Heart right ventricle (tissue), 16 donors: ENCODE results near the gene JUNB. TPM values are rescaled to one million over a fixed set of nuclear protein-coding genes. Genes with fewer than 3 reads are reported as not detected.

Experiments
- ATAC-seq, 8 donors: fragments of 200-7000 bp; cut with Tn5 transposase; one replicate each; pipeline ENCODE4 v1.9.1; 2020; ENCODE audit warnings: mild to moderate bottlenecking in 8 of 8, moderate library complexity in 8 of 8, moderate number of reproducible peaks in 1 of 8
- DNase-seq, 2 donors: peaks; one replicate each; pipeline ENCODE4 v3.0.0-alpha.2; 2020
- H3K27ac ChIP-seq, 10 donors: fragments of 200-600 bp; sonication (generic) in 2 of 10; one replicate each; pipeline versions ENCODE4 v1.5.0 to v1.8.0; 2020 to 2022; ENCODE audit warnings: mild to moderate bottlenecking in 3 of 10
- H3K27me3 ChIP-seq, 7 donors: fragments of 200-600 bp; one replicate each; pipeline ENCODE4 v1.8.0; 2021 to 2022; ENCODE audit warnings: mild to moderate bottlenecking in 2 of 7
- H3K36me3 ChIP-seq, 9 donors: fragments of 200-600 bp; sonication (generic) in 1 of 9; one replicate each; pipeline versions ENCODE4 v1.5.0 to v1.8.0; 2020 to 2022; ENCODE audit warnings: mild to moderate bottlenecking in 2 of 9
- H3K4me1 ChIP-seq, 9 donors: fragments of 200-600 bp; sonication (generic) in 1 of 9; one replicate each; pipeline versions ENCODE4 v1.5.0 to v1.8.0; 2020 to 2022; ENCODE audit warnings: mild to moderate bottlenecking in 4 of 9
- H3K4me3 ChIP-seq, 10 donors: fragments of 200-600 bp; sonication (generic) in 2 of 10; one replicate each; pipeline versions ENCODE4 v1.5.0 to v1.8.0; 2020 to 2022; ENCODE audit warnings: mild to moderate bottlenecking in 7 of 10, moderate library complexity in 2 of 10
- H3K9me3 ChIP-seq, 11 donors: fragments of 200-600 bp in 10 of 11; sonication (generic) in 2 of 11; one replicate each; pipeline versions ENCODE4 v1.5.0 to v1.8.0; 2013 to 2022; ENCODE audit warnings: mild to moderate bottlenecking in 2 of 11, control low read depth in 1 of 11, moderate library complexity in 1 of 11
- CTCF ChIP-seq, 9 donors: fragments of 200-600 bp; sonication (generic) in 2 of 9; IDR thresholded peaks; one replicate each; pipeline versions ENCODE4 v1.5.0 to v1.8.0; 2021 to 2022; ENCODE audit warnings: antibody characterized with exemption in 9 of 9, mild to moderate bottlenecking in 5 of 9, moderate library complexity in 1 of 9
- WGBS, 2 donors: extraction: QIAGEN DNeasy Blood & Tissue Kit; methylation state at CpG; one replicate each; pipeline ENCODE4 v1.1.7; 2013; ENCODE audit warnings: inconsistent platforms in 1 of 2; 5-methylcytosine and 5-hydroxymethylcytosine counted together
- intact Hi-C, 10 donors: fragments of 100-400 bp; cut with DNase I; formaldehyde crosslinking; loops; one replicate each; pipeline versions ENCODE4 v1.11.1 to v1.14.2; 2022
- polyA plus RNA-seq, 2 donors: library from polyadenylated mRNA; stranded (reverse); fragments of 200-250 nt; gene quantifications; one replicate each; pipeline ENCODE4 v1.2.3, GENCODE V29; 2013
- total RNA-seq, 10 donors: library from RNA; stranded (reverse); fragmentation: NEBNext Ultra II Directional in 3 of 10; extraction: Animal tissue kit (Norgen Biotek cat#: 25700) in 3 of 10; gene quantifications; one replicate each; pipeline versions ENCODE4 v1.2.1 to v1.2.4, GENCODE V29; 2021 to 2023
- donor health status: Arrhythmogenic right ventricular cardiomyopathy.
- donor health status: ischemic (EF 13 %, LVEDD 7.1; RV severe dilation, severe dysfunction).
- donor health status: healthy with polysubstance abuse.
- donor health status: DM: no; HTN: yes; CAD: no.
- donor health status: DM: no; HTN: no; CAD: no.
- donor health status: ischemic (EF 25% LVEDD 6.9; RV normal size, moderate dysfunction).
- donor health status: ischemic (EF 25% LVEDD 5.7; RV mildly dilated, moderate dysfunction).
- donor health status: healthy.
- donor health status: DM: yes; HTN: yes; CAD: no.
- donor health status: Ischemic cardiomyopathy.
- donor health status: ischemic (EF 35%, LVEDD 5.7; RV mildly dilated, moderate dysfunction).
- donor health status: nonischemic (EF 11% LVEDD 7.7; RV severe dilation, severe dysfunction).
- donor health status: DM: yes; HTN: yes; CAD: no.
- donor health status: PGD.
- donor health status: ischemic (EF 29% LVEDD 5.4; RV normal size, mild dysfunction).
- donor health status: nonischemic (EF 23%, LVEDD 6.1; RV moderate dilation, normal function).

JUNB gene
- total and polyA plus RNA-seq, 12 donors, result 22.4 to 247 (median 65.7) TPM

- 37 to 40% methylated on average over 24 of the region's 24 CpGs for WGBS, 2 donors
- DNase-seq, result no peak
- TF ChIP-seq CTCF (IDR thresholded peaks at IDR 0.05), result no peak
- Histone ChIP-seq H3K9me3 (peaks cover 0 to 9% (median 0%) of the 10 kb centered on the region in 11 donors), H3K4me1 (no peaks in the 10 kb centered on the region), H3K4me3 (no peak overlapping the region), H3K36me3 (peaks cover 0 to 35% (median 27%) of the 10 kb centered on the region in 9 donors), H3K27ac (no peak overlapping the region), H3K27me3 (peaks cover 0 to 50% (median 29%) of the 10 kb centered on the region in 7 donors)
- intact Hi-C loops, result loop anchor here in 1 of 10 donors (1.0 kb wide), 1 partner anchor 11 kb away; no protein-coding TSS in a partner anchor
- no peak for ATAC-seq
These were observed 41.3 kb upstream of the JUNB start for GRCh38 chr19:12749938-12750521.

GRCh38 chr19:12750851-12751250 is 40.4 kb upstream of the JUNB start:
- peaks cover 0 to 50% (median 29%) of the 10 kb centered on the region in 7 donors for H3K27me3 ChIP-seq
- H3K9me3 ChIP-seq, result peaks cover 0 to 9% (median 0%) of the 10 kb centered on the region in 11 donors
- H3K27ac ChIP-seq, result no peak overlapping the region
- DNase-seq (no peak), ATAC-seq (no peak)
- H3K4me3 ChIP-seq, result no peak overlapping the region
- intact Hi-C loops, result loop anchor here in 1 of 10 donors (1.0 kb wide), 1 partner anchor 10 kb away; no protein-coding TSS in a partner anchor
- WGBS, 2 donors, result 60 to 73% methylated on average over 9 of the region's 9 CpGs
- peaks cover 0 to 27% (median 19%) of the 10 kb centered on the region in 9 donors for H3K36me3 ChIP-seq
- H3K4me1 ChIP-seq, result no peaks in the 10 kb centered on the region
- no peak for TF ChIP-seq CTCF (IDR thresholded peaks at IDR 0.05)

GRCh38 chr19:12751635-12752034 is 39.7 kb upstream of the JUNB start, which contains the start of gene BEST2:
Gene BEST2 (plus strand): TSS chr19:12751791. CDS start chr19:12752593, 802 bp downstream.
- DNase-seq, result no peak
- H3K4me3 ChIP-seq, result no peak within 1 kb of the TSS
- 50 to 51% methylated on average over 14 of the region's 14 CpGs for WGBS, 2 donors
- no peaks in the 10 kb centered on the region for H3K4me1 ChIP-seq
- no peak for ATAC-seq
- peaks cover 0 to 50% (median 29%) of the 10 kb centered on the region in 7 donors for H3K27me3 ChIP-seq
- peaks cover 0 to 19% (median 12%) of the 10 kb centered on the region in 9 donors for H3K36me3 ChIP-seq
- no peak for TF ChIP-seq CTCF (IDR thresholded peaks at IDR 0.05)
- intact Hi-C loops, result no loop called here
- H3K27ac ChIP-seq, result no peak within 1 kb of the TSS
- H3K9me3 ChIP-seq, result peaks cover 0 to 9% (median 0%) of the 10 kb centered on the region in 11 donors

GRCh38 chr19:12752056-12752781 is 39.1 kb upstream of the JUNB start:
- TF ChIP-seq CTCF (IDR thresholded peaks at IDR 0.05), result no peak
- Histone ChIP-seq H3K4me3 (no peak overlapping the region), H3K4me1 (peaks cover 0 to 4% (median 2%) of the 10 kb centered on the region in 9 donors), H3K27me3 (peaks cover 0 to 50% (median 29%) of the 10 kb centered on the region in 7 donors), H3K36me3 (peaks cover 0 to 13% (median 8%) of the 10 kb centered on the region in 9 donors), H3K9me3 (peaks cover 0 to 8% (median 0%) of the 10 kb centered on the region in 11 donors), H3K27ac (no peak overlapping the region)
- DNase-seq (no peak), ATAC-seq (no peak)
- 83% methylated on average over 23 of the region's 23 CpGs for WGBS, 2 donors
- intact Hi-C loops, result no loop called here
